ENCODE results near the gene HOXA10. TPM values are rescaled to one million over a fixed set of nuclear protein-coding genes. Genes with fewer than 3 reads are reported as not detected.

The HOXA10 gene
- total RNA-seq, 8 experiments from 2014 or later, result 0.05 to 57.7 (median 2.6) TPM; not detected in 1

DNA sequence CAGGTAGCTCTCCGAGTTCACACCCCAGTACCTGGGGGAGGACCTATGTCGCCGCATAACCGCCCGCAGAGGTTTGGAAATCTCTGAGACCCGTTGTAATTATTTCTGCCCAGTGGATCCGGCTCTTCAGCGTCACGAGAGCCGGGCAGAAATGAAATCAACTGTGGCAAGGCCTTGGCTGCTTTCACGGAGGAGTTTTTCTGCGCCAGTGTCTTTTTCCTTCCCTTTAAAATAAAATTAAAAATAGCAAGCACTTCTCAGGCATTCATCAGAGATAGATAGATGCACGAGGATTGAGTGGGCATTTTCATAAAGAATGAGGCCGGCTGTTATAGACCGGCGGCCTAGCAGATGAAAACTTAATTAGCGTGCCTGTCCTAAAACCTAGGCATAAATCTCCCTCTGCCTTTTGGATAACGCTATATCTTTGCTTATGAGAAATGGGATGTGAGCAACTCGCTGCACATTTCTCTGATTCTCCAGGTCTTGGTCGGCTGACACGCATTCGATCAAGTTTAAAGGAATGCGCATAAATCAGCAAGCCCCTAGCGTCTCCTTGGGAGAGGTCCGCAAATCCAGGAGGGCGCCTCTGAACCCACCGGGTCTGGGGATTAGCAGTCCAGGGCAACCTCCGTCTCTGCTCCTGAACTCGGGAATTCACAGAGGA lies 19.3 kb upstream of the HOXA10 start:
- H3K4me3 ChIP-seq, result no peak overlapping the region
- no peak for ATAC-seq (replicated peaks in 6 of 8)
- WGBS, 10 experiments, result 0 to 93% (median 20%) methylated on average over 1 to 17 of the region's 29 CpGs; no CpG with 5 or more reads in 1 of the 10 experiments
- H3K27ac ChIP-seq, result no peak overlapping the region
- in situ Hi-C loops (cut with MboI; ENCODE audit: low pct_unique_long_range_greater_than_20kb in 2 of 9, low sequenced_read_pairs in 9 of 9, unreplicated experiment in 9 of 9), result loop anchor here in 6 of 9 experiments (10.0 to 25.0 kb wide), 6 partner anchors 594 to 1331 kb away; no protein-coding TSS in a partner anchor
- H3K4me1 ChIP-seq (replicated peaks in 1 of 2), result peaks cover 0 to 9% of the 10 kb centered on the region in 2 donors

DNA sequence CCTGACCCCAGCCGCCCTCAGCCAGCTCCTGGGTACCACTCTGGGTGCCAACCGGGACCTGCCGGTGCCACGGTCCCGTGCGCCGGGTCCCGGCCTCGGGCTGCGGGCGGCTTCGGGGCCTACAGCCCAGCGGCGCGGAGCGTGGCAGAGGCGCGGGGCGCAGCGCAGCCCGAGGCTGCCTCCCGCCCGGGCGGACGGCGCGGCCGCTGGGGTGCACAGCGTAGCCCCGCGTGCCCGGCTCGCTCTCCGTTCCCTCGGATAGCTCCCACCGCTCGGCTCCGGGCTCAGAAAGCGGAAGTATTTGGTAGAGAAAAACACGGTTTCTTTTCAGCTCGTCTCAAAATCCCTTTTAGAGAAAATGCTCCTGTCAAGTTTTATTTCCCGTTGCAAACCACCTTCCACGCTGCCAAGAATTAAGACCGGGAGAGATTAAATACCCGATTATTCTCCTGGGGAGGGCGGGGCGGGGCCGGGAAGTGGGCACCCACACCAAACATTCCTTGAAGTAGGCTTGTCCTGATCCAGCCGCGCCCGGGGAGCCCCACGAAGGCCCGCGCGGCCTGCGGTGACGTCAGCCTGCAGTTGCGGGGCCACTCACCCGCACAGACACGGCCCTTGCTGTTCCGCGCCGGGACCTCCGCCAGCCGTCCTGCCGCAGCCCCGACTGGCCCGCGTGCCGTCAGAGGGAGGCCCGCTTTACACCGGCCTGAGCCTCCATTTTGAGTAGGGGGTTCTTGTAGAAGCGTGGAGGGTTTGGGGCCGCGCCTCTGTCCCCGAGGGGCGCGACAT lies 18.6 kb upstream of the HOXA10 start:
- ATAC-seq (replicated peaks in 6 of 8), result peak; percentile 6 to 64 (median 36)
- 0 to 95% (median 3%) methylated on average over 4 to 22 of the region's 78 CpGs; no CpG with 5 or more reads in 4 of the 10 experiments for WGBS, 10 experiments
- no peak overlapping the region for H3K27ac ChIP-seq
- H3K4me1 ChIP-seq (replicated peaks in 1 of 2), result peaks cover 0 to 10% of the 10 kb centered on the region in 2 donors
- H3K4me3 ChIP-seq, result no peak overlapping the region
- in situ Hi-C loops (cut with MboI; ENCODE audit: low pct_unique_long_range_greater_than_20kb in 2 of 9, low sequenced_read_pairs in 9 of 9, unreplicated experiment in 9 of 9), result loop anchor here in 6 of 9 experiments (10.0 to 25.0 kb wide), 6 partner anchors 595 to 1330 kb away; no protein-coding TSS in a partner anchor

DNA sequence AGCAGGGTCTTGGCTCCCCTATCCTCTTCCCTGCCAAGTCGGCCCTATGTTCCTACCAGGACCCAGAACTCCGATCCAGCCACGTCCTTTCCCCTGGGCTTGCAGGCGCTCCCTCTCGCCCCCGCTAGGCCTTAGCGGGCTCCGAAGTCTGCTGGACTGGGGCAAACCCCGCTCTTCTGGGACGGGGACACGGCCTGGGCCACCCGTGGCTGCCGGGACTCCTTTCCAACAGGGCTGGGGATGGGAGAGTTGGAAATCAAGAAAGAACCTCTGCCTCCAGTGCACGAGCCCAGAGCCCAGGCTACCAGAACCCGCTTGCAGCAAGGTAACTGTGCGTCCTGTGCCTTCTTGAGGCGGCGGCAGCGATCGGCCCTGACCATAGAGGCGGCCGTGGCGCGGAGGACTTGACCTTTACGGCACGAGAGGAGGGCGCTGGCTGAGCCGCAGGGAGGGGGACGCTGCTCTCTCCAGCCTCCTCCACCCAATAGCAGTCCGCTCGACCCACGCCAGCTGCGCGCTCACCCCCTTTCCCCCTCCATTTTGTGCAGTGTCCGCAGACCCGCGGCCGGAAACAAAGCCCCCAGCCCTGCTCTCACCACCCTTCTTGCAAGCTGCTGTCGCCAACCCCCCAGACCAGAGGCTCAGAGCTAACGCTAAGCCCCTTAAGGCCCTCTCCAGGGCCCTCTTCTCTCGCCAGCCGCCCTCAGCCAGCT lies 17.9 kb upstream of the HOXA10 start:
- 0 to 100% (median 9%) methylated on average over 1 to 12 of the region's 42 CpGs; no CpG with 5 or more reads in 3 of the 10 experiments for WGBS, 10 experiments
- no peak overlapping the region for H3K27ac ChIP-seq
- in situ Hi-C loops (cut with MboI; ENCODE audit: low pct_unique_long_range_greater_than_20kb in 2 of 9, low sequenced_read_pairs in 9 of 9, unreplicated experiment in 9 of 9), result loop anchor here in 6 of 9 experiments (10.0 to 25.0 kb wide), 6 partner anchors 595 to 1330 kb away; no protein-coding TSS in a partner anchor
- peaks cover 0 to 10% of the 10 kb centered on the region in 2 donors for H3K4me1 ChIP-seq (replicated peaks in 1 of 2)
- no peak overlapping the region for H3K4me3 ChIP-seq
- ATAC-seq (replicated peaks in 6 of 8), result peak in 4 of 8 experiments; percentile 22 to 42 (median 28)

DNA sequence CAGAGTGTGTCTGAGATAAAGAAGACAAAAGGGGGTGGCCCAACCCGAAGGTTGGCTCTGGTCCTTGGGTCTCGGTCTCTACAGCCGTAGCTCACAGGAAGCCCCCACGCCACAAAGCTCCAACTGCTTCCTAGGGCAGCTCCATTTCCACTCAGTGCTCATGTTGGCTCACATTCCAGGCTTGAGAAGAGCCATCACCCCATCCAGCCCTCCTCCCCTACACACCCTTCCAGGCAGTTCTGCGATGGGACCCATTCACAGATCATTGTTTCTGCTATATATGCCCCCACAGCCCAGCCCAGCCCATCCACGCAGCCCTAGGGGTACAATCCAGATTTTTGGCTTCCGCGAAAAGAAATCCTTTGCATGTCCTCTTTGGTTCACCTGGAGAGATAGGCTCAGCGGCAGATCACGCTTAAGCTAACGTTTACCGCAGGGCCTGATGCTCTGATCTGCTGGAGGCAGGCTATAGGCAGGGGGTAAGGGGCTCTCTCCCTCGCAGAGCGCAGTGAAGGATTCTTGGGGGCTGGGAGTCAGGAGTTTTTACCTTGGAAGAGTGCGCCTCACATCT lies 17.1 kb upstream of the HOXA10 start:
- no peak for ATAC-seq (replicated peaks in 6 of 8)
- in situ Hi-C loops (cut with MboI; ENCODE audit: low pct_unique_long_range_greater_than_20kb in 2 of 9, low sequenced_read_pairs in 9 of 9, unreplicated experiment in 9 of 9), result loop anchor here in 6 of 9 experiments (10.0 to 25.0 kb wide), 6 partner anchors 596 to 1329 kb away; no protein-coding TSS in a partner anchor

DNA sequence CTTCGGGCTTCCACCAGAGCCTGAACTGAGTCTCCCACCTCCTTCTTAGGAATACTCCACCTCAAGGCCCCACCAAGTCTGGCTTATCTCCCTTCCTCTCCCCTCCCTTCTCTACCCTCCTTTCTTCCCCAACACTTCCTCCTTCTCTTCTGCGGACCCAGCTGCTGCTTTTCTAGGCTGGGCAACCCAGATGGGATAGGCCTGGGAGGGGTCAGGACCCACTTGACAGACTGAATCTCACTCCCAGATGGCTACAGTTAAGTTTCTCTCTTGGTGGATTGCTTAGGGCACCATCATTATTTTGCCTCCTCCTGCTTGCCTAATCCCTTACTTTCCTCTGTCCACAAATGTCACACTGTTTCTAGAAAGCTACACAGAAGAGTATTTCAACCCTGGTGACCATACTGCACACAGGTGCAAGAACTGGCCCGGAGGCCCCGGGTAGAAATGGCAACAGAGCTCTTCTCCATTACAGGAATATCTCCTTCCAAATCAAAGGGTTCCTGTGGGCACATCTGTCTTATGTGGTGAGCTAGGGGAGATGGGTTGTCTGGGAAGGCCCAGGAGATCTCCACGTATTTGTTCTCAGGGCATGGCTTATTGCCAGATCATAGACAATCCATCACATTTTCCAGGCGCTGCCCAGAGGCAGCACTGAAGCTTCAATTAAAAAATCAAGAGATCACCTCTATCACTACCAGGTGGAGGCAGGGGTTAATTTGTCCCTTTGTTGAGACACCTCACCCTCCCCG lies 16.1 kb upstream of the HOXA10 start:
- WGBS, 10 experiments, result 0 to 68% (median 47%) methylated on average over 1 to 6 of the region's 7 CpGs; no CpG with 5 or more reads in 1 of the 10 experiments
- H3K4me1 ChIP-seq (replicated peaks in 1 of 2), result peaks cover 0 to 10% of the 10 kb centered on the region in 2 donors
- in situ Hi-C loops (cut with MboI; ENCODE audit: low pct_unique_long_range_greater_than_20kb in 2 of 9, low sequenced_read_pairs in 9 of 9, unreplicated experiment in 9 of 9), result loop anchor here in 6 of 9 experiments (10.0 to 25.0 kb wide), 6 partner anchors 597 to 1328 kb away; no protein-coding TSS in a partner anchor

More for the DNA sequence above, 17.1 kb upstream of the HOXA10 start:
- H3K4me1 ChIP-seq (replicated peaks in 1 of 2), result peaks cover 0 to 10% of the 10 kb centered on the region in 2 donors
- H3K27ac ChIP-seq, result no peak overlapping the region
- WGBS, 10 experiments, result 0 to 94% (median 15%) methylated on average over 1 to 10 of the region's 15 CpGs; no CpG with 5 or more reads in 2 of the 10 experiments
- no peak overlapping the region for H3K4me3 ChIP-seq

DNA sequence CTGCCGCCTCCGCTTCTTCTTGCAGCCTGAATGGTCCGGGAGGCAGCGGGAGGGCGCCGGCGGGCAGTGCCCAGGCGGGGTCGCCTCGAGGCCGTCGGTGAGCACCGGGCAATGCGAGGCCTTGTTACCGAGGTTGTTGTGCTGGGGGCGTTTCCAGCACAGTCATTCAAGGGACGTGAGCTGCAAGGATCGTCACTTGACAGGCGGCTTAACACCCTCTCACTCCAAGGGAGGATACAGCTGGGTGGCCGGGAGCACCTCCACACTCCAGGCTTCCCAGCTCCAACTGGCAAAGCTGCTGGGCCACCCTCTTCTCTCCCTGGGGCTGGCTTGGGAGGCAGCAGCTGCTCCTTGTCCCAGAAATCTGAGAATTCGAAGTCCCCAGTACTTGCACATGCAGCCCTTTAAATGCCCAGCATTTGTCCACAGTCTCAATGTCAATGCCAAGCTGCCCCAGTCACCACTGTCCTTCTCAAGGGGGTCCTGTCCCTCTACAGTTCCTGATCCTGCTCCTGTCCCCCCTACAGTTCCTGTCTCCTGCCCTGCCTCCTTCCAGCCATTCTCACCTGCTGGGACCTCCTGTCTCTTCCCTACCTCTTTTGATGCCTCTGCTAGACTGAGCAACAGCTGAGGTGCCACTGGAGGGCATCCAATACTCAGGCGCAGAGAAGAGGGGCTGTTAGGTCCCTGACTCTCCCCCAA lies 15.3 kb upstream of the HOXA10 start:
- ATAC-seq (replicated peaks in 6 of 8), result peak in 4 of 8 experiments; percentile 6 to 25 (median 16)
- Histone ChIP-seq H3K4me1 (replicated peaks in 1 of 2) (peaks cover 0 to 10% of the 10 kb centered on the region in 2 donors), H3K27ac (no peak overlapping the region), H3K4me3 (no peak overlapping the region)
- in situ Hi-C loops (cut with MboI; ENCODE audit: low pct_unique_long_range_greater_than_20kb in 2 of 9, low sequenced_read_pairs in 9 of 9, unreplicated experiment in 9 of 9), result loop anchor here in 6 of 9 experiments (25.0 kb wide), 5 partner anchors 598 to 1327 kb away; no protein-coding TSS in a partner anchor
- WGBS, 10 experiments, result 0 to 100% (median 87%) methylated on average over 1 to 8 of the region's 22 CpGs; no CpG with 5 or more reads in 5 of the 10 experiments

More for the DNA sequence above, 16.1 kb upstream of the HOXA10 start:
- Histone ChIP-seq H3K4me3 (no peak overlapping the region), H3K27ac (no peak overlapping the region)
- ATAC-seq (replicated peaks in 6 of 8), result peak in 1 of 8 experiments; percentile 7

DNA sequence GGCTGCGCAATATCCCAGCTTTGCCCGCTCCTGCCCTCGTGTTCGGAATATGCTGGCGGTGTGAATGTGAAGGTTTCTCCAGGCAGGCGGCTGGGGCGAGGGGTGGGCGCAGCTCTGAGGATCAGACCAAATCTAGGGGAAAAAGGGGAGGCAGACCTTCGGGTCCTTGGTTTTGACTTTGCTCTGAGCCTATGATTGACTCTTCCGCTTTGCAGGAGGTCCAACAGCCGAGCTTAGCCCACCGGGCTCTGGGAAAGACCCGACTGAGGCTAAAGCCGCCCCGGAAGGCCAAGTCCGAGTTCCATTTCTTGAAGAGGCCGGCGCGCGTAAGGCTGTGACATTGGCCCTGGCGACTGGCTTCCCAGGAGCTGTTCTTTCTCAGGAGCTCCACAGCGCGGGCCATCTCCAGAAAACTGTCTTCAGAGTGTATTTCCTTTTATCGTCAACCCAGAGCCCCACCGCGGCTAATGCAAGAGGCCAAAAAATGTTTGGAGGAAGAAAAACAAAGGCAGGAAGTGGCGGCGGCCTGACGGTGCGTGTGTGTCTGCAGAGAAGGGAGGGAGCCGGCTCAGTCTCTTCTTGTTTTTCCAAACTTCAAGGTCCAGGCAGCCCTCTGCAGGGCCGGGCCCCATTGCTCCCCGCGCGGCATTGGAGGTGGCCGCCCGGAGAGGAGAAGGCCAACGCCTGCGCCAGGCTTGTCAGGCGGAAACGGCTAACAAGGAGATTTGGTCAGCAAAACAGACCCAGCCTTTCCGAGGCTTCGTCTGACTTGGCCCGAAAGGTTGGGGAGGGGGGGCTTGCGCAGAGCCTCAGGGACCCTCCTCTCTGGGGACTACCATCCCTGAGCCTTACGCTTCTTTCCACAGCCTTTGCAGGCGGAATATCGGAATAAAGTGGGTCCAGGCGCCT lies 14.5 kb upstream of the HOXA10 start:
- peaks cover 0 to 14% of the 10 kb centered on the region in 2 donors for H3K4me1 ChIP-seq (replicated peaks in 1 of 2)
- no peak overlapping the region for H3K27ac ChIP-seq

DNA sequence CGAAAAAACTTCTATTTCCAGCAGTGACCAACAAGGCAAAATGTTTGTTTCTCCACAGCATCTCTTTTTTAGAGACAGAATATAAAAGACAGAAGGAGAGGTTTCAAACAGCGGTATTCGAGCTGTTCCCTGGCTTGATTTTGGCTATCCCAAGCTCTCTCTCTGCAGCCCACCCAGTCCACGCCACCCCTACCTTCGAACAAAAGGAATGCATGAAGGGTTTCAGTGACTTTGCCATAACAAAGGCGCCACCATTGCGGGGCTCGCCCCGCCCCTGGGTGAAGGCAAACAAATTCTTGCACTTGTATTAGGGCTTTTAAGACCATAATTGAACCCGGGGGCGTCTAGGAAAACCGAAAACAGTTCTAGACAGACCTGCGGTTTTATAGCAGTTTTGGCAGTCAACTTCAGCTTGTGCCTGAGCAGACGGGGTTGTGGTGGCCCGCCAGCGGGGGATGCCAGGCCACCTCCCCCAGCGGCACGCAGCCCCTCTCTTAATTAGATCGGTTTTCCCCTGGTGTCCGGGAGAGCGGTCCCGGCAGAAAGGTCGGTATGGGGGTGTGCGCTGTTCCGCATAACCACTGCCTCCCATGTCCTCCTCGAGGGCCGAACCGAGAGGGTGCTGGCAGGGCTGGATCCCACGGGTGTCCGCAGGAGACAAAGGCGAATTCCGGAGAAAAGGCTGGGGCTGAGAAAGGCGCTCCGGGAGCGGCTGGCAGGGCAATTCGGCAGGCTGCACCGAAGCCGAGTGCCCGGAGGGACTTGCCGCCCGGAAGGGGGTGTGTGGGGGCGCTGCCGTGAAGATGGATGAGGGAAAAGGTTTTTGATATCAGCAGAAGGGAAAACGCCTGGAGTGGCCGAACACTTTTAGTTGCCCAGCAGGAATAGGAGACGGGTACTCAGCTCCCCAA lies 13.6 kb upstream of the HOXA10 start:
- WGBS, 10 experiments, result 0 to 86% (median 3%) methylated on average over 2 to 23 of the region's 46 CpGs; no CpG with 5 or more reads in 3 of the 10 experiments
- ATAC-seq (replicated peaks in 6 of 8), result no peak
- H3K4me3 ChIP-seq, result no peak overlapping the region
- H3K4me1 ChIP-seq (replicated peaks in 1 of 2), result peaks cover 0 to 17% of the 10 kb centered on the region in 2 donors
- no peak overlapping the region for H3K27ac ChIP-seq
- in situ Hi-C loops (cut with MboI; ENCODE audit: low pct_unique_long_range_greater_than_20kb in 2 of 9, low sequenced_read_pairs in 9 of 9, unreplicated experiment in 9 of 9), result loop anchor here in 6 of 9 experiments (25.0 kb wide), 5 partner anchors 600 to 1325 kb away; no protein-coding TSS in a partner anchor

More for the DNA sequence above, 14.5 kb upstream of the HOXA10 start:
- in situ Hi-C loops (cut with MboI; ENCODE audit: low pct_unique_long_range_greater_than_20kb in 2 of 9, low sequenced_read_pairs in 9 of 9, unreplicated experiment in 9 of 9), result loop anchor here in 6 of 9 experiments (25.0 kb wide), 5 partner anchors 599 to 1326 kb away; no protein-coding TSS in a partner anchor
- ATAC-seq (replicated peaks in 6 of 8), result peak in 1 of 8 experiments; percentile 10
- WGBS, 10 experiments, result 0 to 100% (median 10%) methylated on average over 2 to 19 of the region's 49 CpGs; no CpG with 5 or more reads in 1 of the 10 experiments
- no peak overlapping the region for H3K4me3 ChIP-seq

DNA sequence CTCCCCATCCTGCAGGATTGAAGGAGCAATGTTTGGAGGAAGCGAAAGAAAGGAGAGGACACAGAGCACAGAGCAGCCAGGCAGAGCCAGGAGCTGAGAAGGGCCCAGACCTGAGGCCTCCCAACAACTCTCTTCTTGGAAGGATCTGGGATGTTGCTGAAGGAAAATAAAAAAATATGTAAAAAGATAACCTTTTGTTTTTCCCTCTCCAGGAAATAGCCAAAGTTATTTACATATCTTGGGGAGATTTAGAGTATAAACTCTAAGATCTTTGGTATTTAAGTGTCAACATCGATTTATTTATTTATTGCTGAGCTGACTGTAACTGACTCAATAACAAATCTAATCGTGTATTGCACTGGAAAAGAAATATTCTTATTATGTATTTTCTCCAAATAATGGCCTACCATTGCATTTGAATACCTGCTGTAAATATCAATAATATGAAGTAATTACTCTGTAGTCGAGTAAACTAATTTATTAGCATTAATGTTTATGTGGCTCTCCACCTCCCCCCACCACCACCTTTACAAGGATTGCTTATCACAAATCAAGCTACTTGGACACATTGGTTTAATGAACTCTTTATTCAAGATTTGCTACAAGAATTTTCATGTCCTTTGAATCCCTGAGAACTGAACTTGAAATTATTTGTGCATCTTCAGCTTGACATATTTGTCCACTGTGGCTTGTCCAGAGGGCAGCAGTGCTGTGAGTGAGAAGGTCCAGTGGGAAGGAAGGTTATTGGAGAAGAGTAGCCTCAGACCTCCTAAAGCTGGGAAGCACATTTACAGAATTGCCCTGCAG lies 12.8 kb upstream of the HOXA10 start:
- WGBS, 10 experiments, result 8 to 87% (median 28%) methylated on average over 2 to 4 of the region's 4 CpGs

More for the DNA sequence above, 12.8 kb upstream of the HOXA10 start:
- ATAC-seq (replicated peaks in 6 of 8), result no peak
- Histone ChIP-seq H3K4me1 (replicated peaks in 1 of 2) (peaks cover 0 to 14% of the 10 kb centered on the region in 2 donors), H3K4me3 (no peak overlapping the region), H3K27ac (no peak overlapping the region)
- in situ Hi-C loops (cut with MboI; ENCODE audit: low pct_unique_long_range_greater_than_20kb in 2 of 9, low sequenced_read_pairs in 9 of 9, unreplicated experiment in 9 of 9), result loop anchor here in 6 of 9 experiments (25.0 kb wide), 5 partner anchors 600 to 1325 kb away; no protein-coding TSS in a partner anchor
